Measurements from ENCODE around the gene FGF16. TPM values are rescaled to one million over a fixed set of nuclear protein-coding genes. Genes with fewer than 3 reads are reported as not detected.

Gene FGF16
- total and polyA plus RNA-seq, 8 donors: 0.16 to 0.80 (median 0.33) TPM; not detected in 2

- Histone ChIP-seq H3K27ac (no peak overlapping the region), H3K4me1 (no peaks in the 10 kb centered on the region), H3K9me3 (no peaks in the 10 kb centered on the region), H3K36me3 (no peaks in the 10 kb centered on the region), H3K27me3 (no peaks in the 10 kb centered on the region), H3K4me3 (no peak overlapping the region)
- intact Hi-C loops (cut with DNase I): no loop called here
- DNase-seq (no peak), ATAC-seq (no peak)
- TF ChIP-seq CTCF (IDR thresholded peaks at IDR 0.05): no peak
Measured at GRCh38 chrX:77415161-77415560, 32.0 kb upstream of the FGF16 start.

GRCh38 chrX:77415882-77416281 is 31.3 kb upstream of the FGF16 start:
- ATAC-seq: no peak
- TF ChIP-seq CTCF (IDR thresholded peaks at IDR 0.05): no peak
- Histone ChIP-seq H3K9me3 (no peaks in the 10 kb centered on the region), H3K4me1 (no peaks in the 10 kb centered on the region), H3K36me3 (no peaks in the 10 kb centered on the region), H3K27me3 (no peaks in the 10 kb centered on the region), H3K27ac (no peak overlapping the region), H3K4me3 (no peak overlapping the region)
- no peak for DNase-seq
- intact Hi-C loops (cut with DNase I): no loop called here

GRCh38 chrX:77422891-77423648 is 24.1 kb upstream of the FGF16 start:
- intact Hi-C loops (cut with DNase I): no loop called here
- Histone ChIP-seq H3K27me3 (no peaks in the 10 kb centered on the region), H3K4me1 (no peaks in the 10 kb centered on the region), H3K9me3 (no peaks in the 10 kb centered on the region), H3K27ac (no peak overlapping the region), H3K36me3 (no peaks in the 10 kb centered on the region), H3K4me3 (no peak overlapping the region)
- DNase-seq: no peak
- TF ChIP-seq CTCF (IDR thresholded peaks at IDR 0.05): no peak
- no peak for ATAC-seq

GRCh38 chrX:77426811-77427210 is 20.4 kb upstream of the FGF16 start:
- TF ChIP-seq CTCF (IDR thresholded peaks at IDR 0.05): no peak
- Histone ChIP-seq H3K4me3 (no peak overlapping the region), H3K9me3 (no peaks in the 10 kb centered on the region), H3K27ac (no peak overlapping the region), H3K4me1 (no peaks in the 10 kb centered on the region), H3K36me3 (no peaks in the 10 kb centered on the region), H3K27me3 (no peaks in the 10 kb centered on the region)
- ATAC-seq (no peak), DNase-seq (no peak)
- intact Hi-C loops (cut with DNase I): no loop called here

GRCh38 chrX:77427611-77428010 is 19.6 kb upstream of the FGF16 start:
- intact Hi-C loops (cut with DNase I): no loop called here

More at GRCh38 chrX:77427611-77428010, 19.6 kb upstream of the FGF16 start:
- H3K36me3 ChIP-seq: no peaks in the 10 kb centered on the region
- DNase-seq (no peak), ATAC-seq (no peak)
- H3K4me3 ChIP-seq: no peak overlapping the region
- H3K9me3 ChIP-seq: no peaks in the 10 kb centered on the region
- no peak overlapping the region for H3K27ac ChIP-seq
- no peak for TF ChIP-seq CTCF (IDR thresholded peaks at IDR 0.05)
- no peaks in the 10 kb centered on the region for H3K4me1 ChIP-seq
- H3K27me3 ChIP-seq: no peaks in the 10 kb centered on the region

Data from left lung (tissue), 10 donors.